HG03025 (cell line): Measurements from ENCODE around the gene FAM110C.

Source experiments
- ATAC-seq: cut with Tn5 transposase; IDR thresholded peaks from one replicate; pipeline ENCODE4 v1.9.1; 2021; ENCODE audit warnings: mild to moderate bottlenecking, moderate library complexity; ENCODE audit not compliant: unreplicated experiment, low FRiP score

FAM110C gene

DNA sequence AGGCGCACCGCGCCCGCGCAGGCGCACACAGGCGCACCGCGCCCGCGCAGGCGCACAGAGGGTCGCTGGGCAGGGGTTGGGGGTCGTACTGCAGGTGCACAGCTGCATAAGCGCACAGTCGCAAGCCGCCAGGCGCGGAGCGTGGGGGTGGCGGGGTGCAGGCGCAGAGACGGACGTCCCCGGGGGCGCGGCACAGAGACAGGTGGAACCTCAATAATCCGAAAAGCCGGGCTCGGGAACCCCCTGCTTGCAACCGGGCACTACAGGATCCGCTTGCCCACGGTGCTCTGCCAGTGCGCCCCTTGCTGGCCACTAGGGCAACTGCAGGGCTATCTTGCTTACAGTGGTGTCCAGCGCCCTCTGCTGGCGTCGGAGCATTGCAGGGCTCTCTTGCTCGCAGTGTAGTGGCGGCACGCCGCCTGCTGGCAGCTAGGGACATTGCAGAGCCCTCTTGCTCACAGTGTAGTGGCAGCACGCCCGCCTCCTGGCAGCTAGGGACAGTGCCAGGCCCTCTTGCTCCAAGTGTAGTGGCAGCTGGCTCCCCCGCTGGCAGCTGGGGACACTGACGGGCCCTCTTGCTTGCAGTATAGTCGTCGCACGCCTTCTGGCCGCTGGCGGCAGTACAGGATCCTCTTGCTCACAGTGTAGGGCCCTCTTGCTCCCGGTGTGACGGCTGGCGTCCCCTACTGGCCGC, 34.9 kb downstream of the FAM110C start:
- ATAC-seq: no peak

DNA sequence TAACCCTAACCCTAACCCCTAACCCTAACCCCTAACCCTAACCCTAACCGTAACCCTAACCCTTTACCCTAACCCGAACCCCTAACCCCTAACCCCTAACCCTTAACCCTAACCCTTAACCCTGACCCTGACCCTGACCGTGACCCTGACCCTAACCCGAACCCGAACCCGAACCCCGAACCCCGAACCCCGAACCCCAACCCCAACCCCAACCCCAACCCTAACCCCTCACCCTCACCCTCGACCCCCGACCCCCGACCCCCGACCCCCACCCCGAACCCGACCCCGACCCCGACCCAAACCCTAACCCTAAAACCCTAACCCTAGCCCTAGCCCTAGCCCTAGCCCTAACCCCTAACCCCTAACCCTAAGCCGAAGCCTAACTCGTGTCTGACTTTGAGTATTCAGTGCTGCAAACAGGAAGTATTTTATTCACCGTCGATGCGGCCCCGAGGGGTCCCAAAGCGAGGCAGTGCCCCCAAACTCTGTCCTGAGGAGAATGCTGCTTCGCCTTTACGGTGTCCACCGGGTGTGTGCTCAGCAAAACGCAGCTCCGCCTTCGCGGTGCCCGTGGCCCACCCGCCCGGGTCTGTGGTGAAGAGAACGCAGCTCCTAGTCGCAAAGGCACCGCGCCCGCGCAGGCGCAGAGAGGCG, 36.0 kb downstream of the FAM110C start:
- no peak for ATAC-seq
